Measurements from ENCODE around the gene ERAP2.
A peak's percentile ranks its signal among the peaks of the same experiment; 100 is the strongest.

Gene ERAP2

GRCh38 chr5:96880444-96881164 lies 4.3 kb downstream of the ERAP2 start:
- no peak overlapping the region for H3K4me3 ChIP-seq (ENCODE audit: low read depth, low read length)
- TF ChIP-seq CTCF (conservative IDR thresholded peaks at IDR 0.05; ENCODE audit: low read depth, low read length), result no peak
- peak; percentile 55 for DNase-seq (ENCODE audit: low read depth)

- H3K4me3 ChIP-seq (ENCODE audit: low read depth, low read length), result no peak overlapping the region
- peak; percentile 16 for TF ChIP-seq CTCF (conservative IDR thresholded peaks at IDR 0.05; ENCODE audit: low read depth, low read length)
- DNase-seq (ENCODE audit: low read depth), result peak; percentile 83
Observed at GRCh38 chr5:96881511-96882115, 5.3 kb downstream of the ERAP2 start.

- no peak for TF ChIP-seq CTCF (conservative IDR thresholded peaks at IDR 0.05; ENCODE audit: low read depth, low read length)
- no peak overlapping the region for H3K4me3 ChIP-seq (ENCODE audit: low read depth, low read length)
- no peak for DNase-seq (ENCODE audit: low read depth)
Observed at GRCh38 chr5:96883871-96884270, 7.6 kb downstream of the ERAP2 start.

- no peak for TF ChIP-seq CTCF (conservative IDR thresholded peaks at IDR 0.05; ENCODE audit: low read depth, low read length)
- no peak overlapping the region for H3K4me3 ChIP-seq (ENCODE audit: low read depth, low read length)
- no peak for DNase-seq (ENCODE audit: low read depth)
Observed at GRCh38 chr5:96884995-96885394, 8.7 kb downstream of the ERAP2 start.

- no peak overlapping the region for H3K4me3 ChIP-seq (ENCODE audit: low read depth, low read length)
- no peak for TF ChIP-seq CTCF (conservative IDR thresholded peaks at IDR 0.05; ENCODE audit: low read depth, low read length)
- DNase-seq (ENCODE audit: low read depth), result no peak
Observed at GRCh38 chr5:96885518-96886338, 9.4 kb downstream of the ERAP2 start.

- peak; percentile 91 for DNase-seq (ENCODE audit: low read depth)
- H3K4me3 ChIP-seq (ENCODE audit: low read depth, low read length), result no peak overlapping the region
- TF ChIP-seq CTCF (conservative IDR thresholded peaks at IDR 0.05; ENCODE audit: low read depth, low read length), result no peak
Observed at GRCh38 chr5:96893342-96893741, 17.0 kb downstream of the ERAP2 start.

Measured in choroid plexus epithelial cell (primary cell).